GM18873 (cell line): Measurements from ENCODE around the gene DDX28.

ENCODE experiments used
- ATAC-seq: cut with Tn5 transposase; IDR thresholded peaks from one replicate; pipeline ENCODE4 v1.9.1; 2021; ENCODE audit warnings: mild to moderate bottlenecking, moderate library complexity, moderate number of reproducible peaks; ENCODE audit not compliant: unreplicated experiment, low FRiP score

The DDX28 gene

GRCh38 chr16:67971111-67971510 is 51.9 kb downstream of the DDX28 start:
- ATAC-seq: no peak
